ENCODE measurements around the gene FAM76B.

- TF ChIP-seq, protein P1, sequence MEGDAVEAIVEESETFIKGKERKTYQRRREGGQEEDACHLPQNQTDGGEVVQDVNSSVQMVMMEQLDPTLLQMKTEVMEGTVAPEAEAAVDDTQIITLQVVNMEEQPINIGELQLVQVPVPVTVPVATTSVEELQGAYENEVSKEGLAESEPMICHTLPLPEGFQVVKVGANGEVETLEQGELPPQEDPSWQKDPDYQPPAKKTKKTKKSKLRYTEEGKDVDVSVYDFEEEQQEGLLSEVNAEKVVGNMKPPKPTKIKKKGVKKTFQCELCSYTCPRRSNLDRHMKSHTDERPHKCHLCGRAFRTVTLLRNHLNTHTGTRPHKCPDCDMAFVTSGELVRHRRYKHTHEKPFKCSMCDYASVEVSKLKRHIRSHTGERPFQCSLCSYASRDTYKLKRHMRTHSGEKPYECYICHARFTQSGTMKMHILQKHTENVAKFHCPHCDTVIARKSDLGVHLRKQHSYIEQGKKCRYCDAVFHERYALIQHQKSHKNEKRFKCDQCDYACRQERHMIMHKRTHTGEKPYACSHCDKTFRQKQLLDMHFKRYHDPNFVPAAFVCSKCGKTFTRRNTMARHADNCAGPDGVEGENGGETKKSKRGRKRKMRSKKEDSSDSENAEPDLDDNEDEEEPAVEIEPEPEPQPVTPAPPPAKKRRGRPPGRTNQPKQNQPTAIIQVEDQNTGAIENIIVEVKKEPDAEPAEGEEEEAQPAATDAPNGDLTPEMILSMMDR (IDR thresholded peaks at IDR 0.05; ENCODE audit: low read depth, low read length): no peak
- no peak for TF ChIP-seq POLR2A (IDR thresholded peaks at IDR 0.05; ENCODE audit: extremely low read depth, insufficient read length)
Observed at GRCh38 chr11:95805869-95806268, 16.3 kb upstream of the FAM76B start.
